ENCODE results near the gene CEMIP2. TPM values are rescaled to one million over a fixed set of nuclear protein-coding genes. Genes with fewer than 3 reads are reported as not detected.

Gene CEMIP2
- total and polyA plus RNA-seq, 2 donors (not counting 1 experiment from before 2014, with no cell fraction given) = 35.1 to 45.6 TPM

DNA sequence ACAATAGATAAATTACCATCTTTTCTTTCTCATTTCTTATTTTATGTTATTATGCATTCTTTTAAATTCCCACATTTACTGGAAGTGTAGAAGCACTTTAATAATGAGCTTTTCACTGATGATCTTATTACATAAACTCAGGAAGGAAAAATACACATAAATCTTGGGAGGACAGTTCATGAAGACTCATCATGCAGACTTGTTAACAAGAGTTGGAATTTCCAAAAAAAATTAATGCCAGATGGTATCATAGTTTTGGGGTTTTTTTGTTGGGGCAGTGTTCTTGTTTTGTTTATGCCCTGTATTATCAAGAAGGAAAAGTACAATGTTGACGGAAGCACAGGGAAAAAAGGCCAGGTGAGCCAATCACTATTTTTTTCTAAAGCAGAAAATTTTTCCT lies 35.1 kb downstream of the CEMIP2 start:
- H3K79me2 ChIP-seq (ENCODE audit: control insufficient read depth, insufficient read depth, low read length) = no peaks in the 10 kb centered on the region
- H3K36me3 ChIP-seq (ENCODE audit: control insufficient read depth, insufficient read depth, low read length) = no peaks in the 10 kb centered on the region
- H4K20me1 ChIP-seq (ENCODE audit: control insufficient read depth, extremely low read depth, insufficient read depth, low read length) = no peaks in the 10 kb centered on the region
- H3K9ac ChIP-seq (ENCODE audit: insufficient read depth, low read length) = no peak overlapping the region
- peak in 1 of 2 donors; percentile 23 for DNase-seq (ENCODE audit: low read depth in 2 of 2)
- TF ChIP-seq, protein P1, sequence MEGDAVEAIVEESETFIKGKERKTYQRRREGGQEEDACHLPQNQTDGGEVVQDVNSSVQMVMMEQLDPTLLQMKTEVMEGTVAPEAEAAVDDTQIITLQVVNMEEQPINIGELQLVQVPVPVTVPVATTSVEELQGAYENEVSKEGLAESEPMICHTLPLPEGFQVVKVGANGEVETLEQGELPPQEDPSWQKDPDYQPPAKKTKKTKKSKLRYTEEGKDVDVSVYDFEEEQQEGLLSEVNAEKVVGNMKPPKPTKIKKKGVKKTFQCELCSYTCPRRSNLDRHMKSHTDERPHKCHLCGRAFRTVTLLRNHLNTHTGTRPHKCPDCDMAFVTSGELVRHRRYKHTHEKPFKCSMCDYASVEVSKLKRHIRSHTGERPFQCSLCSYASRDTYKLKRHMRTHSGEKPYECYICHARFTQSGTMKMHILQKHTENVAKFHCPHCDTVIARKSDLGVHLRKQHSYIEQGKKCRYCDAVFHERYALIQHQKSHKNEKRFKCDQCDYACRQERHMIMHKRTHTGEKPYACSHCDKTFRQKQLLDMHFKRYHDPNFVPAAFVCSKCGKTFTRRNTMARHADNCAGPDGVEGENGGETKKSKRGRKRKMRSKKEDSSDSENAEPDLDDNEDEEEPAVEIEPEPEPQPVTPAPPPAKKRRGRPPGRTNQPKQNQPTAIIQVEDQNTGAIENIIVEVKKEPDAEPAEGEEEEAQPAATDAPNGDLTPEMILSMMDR (conservative IDR thresholded peaks at IDR 0.05 in 1 of 2, IDR thresholded peaks at IDR 0.05 in 1 of 2; ENCODE audit: low read depth in 1 of 2, low read length in 2 of 2) = no peak
- no peak for TF ChIP-seq EZH2 (IDR thresholded peaks at IDR 0.05; ENCODE audit: low read length, missing control alignments)
- H3K4me2 ChIP-seq (ENCODE audit: extremely low read depth, insufficient read depth, low read length) = no peak overlapping the region
- H3K9me3 ChIP-seq (ENCODE audit: control insufficient read depth, insufficient read depth, low read depth, low read length) = no peaks in the 10 kb centered on the region
- H3K4me3 ChIP-seq (replicated peaks in 1 of 4; ENCODE audit: control extremely low read depth in 1 of 4, insufficient read depth in 1 of 4, low read depth in 3 of 4, low read length in 4 of 4) = no peak overlapping the region
- peaks cover 5% of the 10 kb centered on the region for H3K4me1 ChIP-seq (ENCODE audit: control insufficient read depth, extremely low read depth, insufficient read depth, low read length)
- H3K27ac ChIP-seq (ENCODE audit: insufficient read depth, low read length) = no peak overlapping the region
- H3K27me3 ChIP-seq (ENCODE audit: control insufficient read depth, insufficient read depth, low read length) = no peaks in the 10 kb centered on the region
- H2AFZ ChIP-seq (ENCODE audit: low read length) = no peak overlapping the region

DNA sequence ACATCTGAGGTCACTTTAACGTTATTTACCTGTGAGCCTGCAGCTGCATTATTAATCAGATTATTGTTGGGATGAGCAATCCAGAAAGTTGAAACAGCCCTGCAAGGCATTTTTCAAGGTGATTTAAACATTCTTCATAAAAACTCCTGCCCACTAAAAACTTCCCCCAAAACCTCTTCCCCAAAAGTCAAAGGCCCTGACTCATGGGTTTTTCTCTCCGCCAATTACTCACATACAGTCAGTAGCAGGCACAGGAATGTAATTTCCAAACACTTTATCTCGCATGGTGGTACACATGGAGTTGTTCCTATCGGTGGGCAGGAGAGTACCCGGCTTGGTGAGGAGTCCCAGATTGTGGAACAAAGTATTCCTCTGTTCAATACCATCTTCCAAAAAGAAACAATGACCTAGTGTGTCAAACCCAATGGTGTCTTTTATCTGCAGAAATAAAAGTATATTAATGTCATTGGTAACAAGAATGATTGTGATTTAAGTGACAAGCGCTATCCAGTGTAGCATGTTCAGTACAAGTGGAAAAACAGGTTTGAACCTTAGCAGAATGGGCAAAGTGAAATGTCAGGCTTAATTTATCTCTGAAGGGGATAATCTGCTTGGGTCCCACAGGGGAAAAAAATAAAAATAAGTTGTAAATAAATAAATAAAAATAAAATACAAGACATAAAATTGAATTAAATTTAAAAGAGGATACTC lies 38.3 kb downstream of the CEMIP2 start:
- H2AFZ ChIP-seq (ENCODE audit: low read length) = no peak overlapping the region
- peaks cover 12% of the 10 kb centered on the region for H3K4me1 ChIP-seq (ENCODE audit: control insufficient read depth, extremely low read depth, insufficient read depth, low read length)
- no peak overlapping the region for H3K4me3 ChIP-seq (replicated peaks in 1 of 4; ENCODE audit: control extremely low read depth in 1 of 4, insufficient read depth in 1 of 4, low read depth in 3 of 4, low read length in 4 of 4)
- H4K20me1 ChIP-seq (ENCODE audit: control insufficient read depth, extremely low read depth, insufficient read depth, low read length) = no peaks in the 10 kb centered on the region
- no peaks in the 10 kb centered on the region for H3K27me3 ChIP-seq (ENCODE audit: control insufficient read depth, insufficient read depth, low read length)
- no peak overlapping the region for H3K27ac ChIP-seq (ENCODE audit: insufficient read depth, low read length)
- H3K79me2 ChIP-seq (ENCODE audit: control insufficient read depth, insufficient read depth, low read length) = no peaks in the 10 kb centered on the region
- H3K36me3 ChIP-seq (ENCODE audit: control insufficient read depth, insufficient read depth, low read length) = no peaks in the 10 kb centered on the region
- H3K4me2 ChIP-seq (ENCODE audit: extremely low read depth, insufficient read depth, low read length) = no peak overlapping the region
- peak in 1 of 2 donors; percentile 45 for DNase-seq (ENCODE audit: low read depth in 2 of 2)
- no peak overlapping the region for H3K9ac ChIP-seq (ENCODE audit: insufficient read depth, low read length)
- TF ChIP-seq, protein P1 (conservative IDR thresholded peaks at IDR 0.05 in 1 of 2, IDR thresholded peaks at IDR 0.05 in 1 of 2; ENCODE audit: low read depth in 1 of 2, low read length in 2 of 2) = no peak
- TF ChIP-seq EZH2 (IDR thresholded peaks at IDR 0.05; ENCODE audit: low read length, missing control alignments) = no peak
- no peaks in the 10 kb centered on the region for H3K9me3 ChIP-seq (ENCODE audit: control insufficient read depth, insufficient read depth, low read depth, low read length)

DNA sequence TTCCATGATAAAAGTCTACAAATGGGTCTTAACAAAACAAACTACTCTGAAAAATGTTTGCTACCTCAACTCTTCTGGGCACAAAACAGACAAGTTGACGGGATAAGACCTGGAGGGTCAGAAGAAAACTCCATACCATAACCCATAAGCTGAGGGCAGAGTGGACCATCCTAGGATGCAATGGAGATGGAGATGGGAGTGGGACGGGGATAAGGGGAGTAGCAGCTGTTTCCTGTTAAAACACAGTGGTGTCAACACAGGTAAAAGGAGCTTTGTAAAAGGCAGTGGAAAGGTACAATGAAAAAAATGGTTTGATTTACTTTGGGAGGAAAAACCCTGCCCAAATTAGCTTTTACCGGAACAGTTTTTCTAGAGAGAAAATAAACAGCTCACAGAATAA lies 41.6 kb downstream of the CEMIP2 start:
- no peak overlapping the region for H3K4me3 ChIP-seq (replicated peaks in 1 of 4; ENCODE audit: control extremely low read depth in 1 of 4, insufficient read depth in 1 of 4, low read depth in 3 of 4, low read length in 4 of 4)
- no peak overlapping the region for H3K27ac ChIP-seq (ENCODE audit: insufficient read depth, low read length)
- no peaks in the 10 kb centered on the region for H3K9me3 ChIP-seq (ENCODE audit: control insufficient read depth, insufficient read depth, low read depth, low read length)
- TF ChIP-seq, protein P1 (conservative IDR thresholded peaks at IDR 0.05 in 1 of 2, IDR thresholded peaks at IDR 0.05 in 1 of 2; ENCODE audit: low read depth in 1 of 2, low read length in 2 of 2) = no peak
- no peak for TF ChIP-seq EZH2 (IDR thresholded peaks at IDR 0.05; ENCODE audit: low read length, missing control alignments)
- H3K4me1 ChIP-seq (ENCODE audit: control insufficient read depth, extremely low read depth, insufficient read depth, low read length) = peaks cover 7% of the 10 kb centered on the region
- no peaks in the 10 kb centered on the region for H3K79me2 ChIP-seq (ENCODE audit: control insufficient read depth, insufficient read depth, low read length)
- H3K27me3 ChIP-seq (ENCODE audit: control insufficient read depth, insufficient read depth, low read length) = no peaks in the 10 kb centered on the region
- H3K9ac ChIP-seq (ENCODE audit: insufficient read depth, low read length) = no peak overlapping the region
- no peak overlapping the region for H2AFZ ChIP-seq (ENCODE audit: low read length)
- H3K36me3 ChIP-seq (ENCODE audit: control insufficient read depth, insufficient read depth, low read length) = peaks cover 2% of the 10 kb centered on the region
- H3K4me2 ChIP-seq (ENCODE audit: extremely low read depth, insufficient read depth, low read length) = no peak overlapping the region
- no peaks in the 10 kb centered on the region for H4K20me1 ChIP-seq (ENCODE audit: control insufficient read depth, extremely low read depth, insufficient read depth, low read length)
- no peak for DNase-seq (ENCODE audit: low read depth in 2 of 2)

Data from fibroblast of lung (primary cell).